Panc1 (cell line): ENCODE measurements around the gene S100A7. TPM values are rescaled to one million over a fixed set of nuclear protein-coding genes. Genes with fewer than 3 reads are reported as not detected.
A peak's percentile ranks its signal among the peaks of the same experiment; 100 is the strongest.

ENCODE experiments used
- ATAC-seq: fragments of 200-7000 bp; cut with Tn5 transposase; 2 replicates; pipeline ENCODE4 v1.9.1; 2020; ENCODE audit warnings: mild to moderate bottlenecking, moderate library complexity
- BruUV-seq: library from RNA; stranded (reverse); fragments of 400-500 nt; replicated peaks from 2 replicates; lab custom pipeline; 2021; lab: Mats Ljungman, UMichigan
- CTCF ChIA-PET: fragments of 300-600 bp; sonication (Branson Sonifier 250); formaldehyde crosslinking; loops from one replicate; lab custom pipeline; 2022; ENCODE audit warnings: antibody characterized with exemption; lab: Charles Lee
- POLR2A ChIA-PET: fragments of 300-600 bp; sonication (Branson Sonifier 250); formaldehyde crosslinking; loops from one replicate; lab custom pipeline; 2022; ENCODE audit warnings: antibody characterized with exemption; lab: Charles Lee
- DNase-seq: peaks from one replicate; pipeline ENCODE4 v3.0.0-alpha.2; 2010; ENCODE audit warnings: low read depth, low spot score
- H3K27ac ChIP-seq: 2 replicates; pipeline ENCODE4 v1.5.1; 2011; ENCODE audit warnings: mild to moderate bottlenecking, low read length, inconsistent platforms
- H3K27me3 ChIP-seq: fragments of 200-500 bp; sonication (Bioruptor generic); 2 replicates; pipeline ENCODE4 v1.6.0; 2014; ENCODE audit warnings: low read length, inconsistent platforms; ENCODE audit not compliant: control insufficient read depth, insufficient read depth
- H3K36me3 ChIP-seq: fragments of 200-500 bp; sonication (Bioruptor generic); 2 replicates; pipeline ENCODE4 v1.5.1; 2014; ENCODE audit warnings: inconsistent platforms, mild to moderate bottlenecking, low read length, moderate library complexity; ENCODE audit not compliant: control insufficient read depth, insufficient read depth
- H3K4me1 ChIP-seq: 2 replicates; pipeline ENCODE4 v1.5.1; 2011; ENCODE audit warnings: inconsistent platforms, mild to moderate bottlenecking, low read length, moderate library complexity; ENCODE audit not compliant: control insufficient read depth, insufficient read depth
- H3K4me3 ChIP-seq, 2 experiments: 2 replicates each; pipeline ENCODE4 v1.5.1; 2011 to 2012; ENCODE audit warnings: low read depth in 2 of 2, low read length in 2 of 2, mild to moderate bottlenecking in 2 of 2, inconsistent platforms in 1 of 2, moderate library complexity in 1 of 2
- H3K9me3 ChIP-seq: fragments of 200-500 bp; sonication (Bioruptor generic); 2 replicates; pipeline ENCODE4 v1.5.1; 2014; ENCODE audit warnings: low read depth, mild to moderate bottlenecking, inconsistent platforms, low read length, moderate library complexity; ENCODE audit not compliant: control insufficient read depth, insufficient read depth
- POLR2AphosphoS5 ChIP-seq: IDR thresholded peaks from 2 replicates; pipeline ENCODE4 v1.6.1; 2012; ENCODE audit warnings: mild to moderate bottlenecking, low read depth, low read length, moderate library complexity
- SIN3A ChIP-seq: IDR thresholded peaks from 2 replicates; pipeline ENCODE4 v1.6.1; 2012; ENCODE audit warnings: low read depth, mild to moderate bottlenecking, low read length, moderate library complexity, borderline replicate concordance; ENCODE audit not compliant: insufficient read depth
- TCF7L2 ChIP-seq: IDR thresholded peaks from 2 replicates; pipeline ENCODE4 v1.6.1; 2011; ENCODE audit warnings: mild to moderate bottlenecking, low read depth, low read length, inconsistent platforms
- in situ Hi-C: cut with HindIII; loops from 2 replicates; pipeline ENCODE4 v1.10.0; 2016; ENCODE audit warnings: low sequenced_read_pairs, low pct_unique_long_range_greater_than_20kb
- intact Hi-C: fragments of 100-400 bp; cut with micrococcal nuclease; formaldehyde crosslinking; loops from one replicate; pipeline ENCODE4 v1.10.0; 2022; ENCODE audit not compliant: unreplicated experiment
- total RNA-seq: library from RNA; stranded (reverse); gene quantifications from one replicate; pipeline ENCODE4 v1.2.1, GENCODE V29; 2021; ENCODE audit not compliant: unreplicated experiment
- TF ChIP-seq, protein P1 (sequence below), 2 experiments: IDR thresholded peaks; 2 replicates each; pipeline ENCODE4 v1.6.1; 2011 to 2012; ENCODE audit warnings: low read depth in 2 of 2, control low read depth in 1 of 2, low read length in 1 of 2, mild to moderate bottlenecking in 1 of 2, moderate library complexity in 1 of 2; ENCODE audit not compliant: insufficient read depth in 1 of 2
- TF ChIP-seq, protein P2 (sequence below): fragments of 450-650 bp; IDR thresholded peaks from 2 replicates; pipeline ENCODE4 v1.5.1; 2017; ENCODE audit warnings: mild to moderate bottlenecking

The S100A7 gene
- total RNA-seq, 1 experiment from 2014 or later: not detected

DNA sequence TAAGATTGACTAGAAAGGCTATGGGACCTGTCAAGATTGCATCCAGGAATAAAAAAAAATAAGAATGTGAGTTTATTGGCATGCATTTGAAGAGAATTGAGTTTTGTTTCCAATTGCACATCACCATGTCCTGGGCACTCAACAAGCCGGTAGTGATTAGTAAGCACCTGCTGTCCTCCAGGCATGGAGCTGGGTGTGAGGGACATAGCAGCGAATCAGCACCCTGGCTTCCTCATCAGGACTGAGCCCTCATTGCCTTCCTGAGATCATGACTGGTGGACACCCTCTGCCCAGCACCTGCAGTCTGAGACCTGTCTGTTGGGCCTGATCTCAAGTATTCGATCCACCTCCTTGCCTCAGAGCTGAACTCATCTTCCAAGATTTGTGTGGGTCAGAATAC, 48.6 kb upstream of the S100A7 start:
- no TSS peak for BruUV-seq
- H3K9me3 ChIP-seq: no peaks in the 10 kb centered on the region
- H3K27ac ChIP-seq: peak overlapping the region; percentile 71
- ATAC-seq: no peak
- no peaks in the 10 kb centered on the region for H3K36me3 ChIP-seq
- intact Hi-C loops (loop anchor here (5.0 kb wide), 1 partner anchor 153 kb away; no protein-coding TSS in a partner anchor), in situ Hi-C loops (no loop called here)
- H3K4me3 ChIP-seq: no peak overlapping the region
- ChIA-PET CTCF (interaction anchor here (0.5 to 1.2 kb wide), 3 partner anchors 24 to 477 kb away, joined by 3 to 8 read pairs (median 4); partner anchors contain the start of gene RAB13), POLR2A (no interaction called here)
- DNase-seq: no peak
- H3K27me3 ChIP-seq: no peaks in the 10 kb centered on the region
- H3K4me1 ChIP-seq: peaks cover 47% of the 10 kb centered on the region
- TF ChIP-seq POLR2AphosphoS5 (no peak), SIN3A (no peak), TCF7L2 (no peak)
- TF ChIP-seq, protein P1, sequence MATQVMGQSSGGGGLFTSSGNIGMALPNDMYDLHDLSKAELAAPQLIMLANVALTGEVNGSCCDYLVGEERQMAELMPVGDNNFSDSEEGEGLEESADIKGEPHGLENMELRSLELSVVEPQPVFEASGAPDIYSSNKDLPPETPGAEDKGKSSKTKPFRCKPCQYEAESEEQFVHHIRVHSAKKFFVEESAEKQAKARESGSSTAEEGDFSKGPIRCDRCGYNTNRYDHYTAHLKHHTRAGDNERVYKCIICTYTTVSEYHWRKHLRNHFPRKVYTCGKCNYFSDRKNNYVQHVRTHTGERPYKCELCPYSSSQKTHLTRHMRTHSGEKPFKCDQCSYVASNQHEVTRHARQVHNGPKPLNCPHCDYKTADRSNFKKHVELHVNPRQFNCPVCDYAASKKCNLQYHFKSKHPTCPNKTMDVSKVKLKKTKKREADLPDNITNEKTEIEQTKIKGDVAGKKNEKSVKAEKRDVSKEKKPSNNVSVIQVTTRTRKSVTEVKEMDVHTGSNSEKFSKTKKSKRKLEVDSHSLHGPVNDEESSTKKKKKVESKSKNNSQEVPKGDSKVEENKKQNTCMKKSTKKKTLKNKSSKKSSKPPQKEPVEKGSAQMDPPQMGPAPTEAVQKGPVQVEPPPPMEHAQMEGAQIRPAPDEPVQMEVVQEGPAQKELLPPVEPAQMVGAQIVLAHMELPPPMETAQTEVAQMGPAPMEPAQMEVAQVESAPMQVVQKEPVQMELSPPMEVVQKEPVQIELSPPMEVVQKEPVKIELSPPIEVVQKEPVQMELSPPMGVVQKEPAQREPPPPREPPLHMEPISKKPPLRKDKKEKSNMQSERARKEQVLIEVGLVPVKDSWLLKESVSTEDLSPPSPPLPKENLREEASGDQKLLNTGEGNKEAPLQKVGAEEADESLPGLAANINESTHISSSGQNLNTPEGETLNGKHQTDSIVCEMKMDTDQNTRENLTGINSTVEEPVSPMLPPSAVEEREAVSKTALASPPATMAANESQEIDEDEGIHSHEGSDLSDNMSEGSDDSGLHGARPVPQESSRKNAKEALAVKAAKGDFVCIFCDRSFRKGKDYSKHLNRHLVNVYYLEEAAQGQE (IDR thresholded peaks at IDR 0.05; ENCODE audit: insufficient read depth in 1 of 2, low read depth in 2 of 2, low read length in 1 of 2): no peak
- TF ChIP-seq, protein P2, sequence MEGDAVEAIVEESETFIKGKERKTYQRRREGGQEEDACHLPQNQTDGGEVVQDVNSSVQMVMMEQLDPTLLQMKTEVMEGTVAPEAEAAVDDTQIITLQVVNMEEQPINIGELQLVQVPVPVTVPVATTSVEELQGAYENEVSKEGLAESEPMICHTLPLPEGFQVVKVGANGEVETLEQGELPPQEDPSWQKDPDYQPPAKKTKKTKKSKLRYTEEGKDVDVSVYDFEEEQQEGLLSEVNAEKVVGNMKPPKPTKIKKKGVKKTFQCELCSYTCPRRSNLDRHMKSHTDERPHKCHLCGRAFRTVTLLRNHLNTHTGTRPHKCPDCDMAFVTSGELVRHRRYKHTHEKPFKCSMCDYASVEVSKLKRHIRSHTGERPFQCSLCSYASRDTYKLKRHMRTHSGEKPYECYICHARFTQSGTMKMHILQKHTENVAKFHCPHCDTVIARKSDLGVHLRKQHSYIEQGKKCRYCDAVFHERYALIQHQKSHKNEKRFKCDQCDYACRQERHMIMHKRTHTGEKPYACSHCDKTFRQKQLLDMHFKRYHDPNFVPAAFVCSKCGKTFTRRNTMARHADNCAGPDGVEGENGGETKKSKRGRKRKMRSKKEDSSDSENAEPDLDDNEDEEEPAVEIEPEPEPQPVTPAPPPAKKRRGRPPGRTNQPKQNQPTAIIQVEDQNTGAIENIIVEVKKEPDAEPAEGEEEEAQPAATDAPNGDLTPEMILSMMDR: no peak

DNA sequence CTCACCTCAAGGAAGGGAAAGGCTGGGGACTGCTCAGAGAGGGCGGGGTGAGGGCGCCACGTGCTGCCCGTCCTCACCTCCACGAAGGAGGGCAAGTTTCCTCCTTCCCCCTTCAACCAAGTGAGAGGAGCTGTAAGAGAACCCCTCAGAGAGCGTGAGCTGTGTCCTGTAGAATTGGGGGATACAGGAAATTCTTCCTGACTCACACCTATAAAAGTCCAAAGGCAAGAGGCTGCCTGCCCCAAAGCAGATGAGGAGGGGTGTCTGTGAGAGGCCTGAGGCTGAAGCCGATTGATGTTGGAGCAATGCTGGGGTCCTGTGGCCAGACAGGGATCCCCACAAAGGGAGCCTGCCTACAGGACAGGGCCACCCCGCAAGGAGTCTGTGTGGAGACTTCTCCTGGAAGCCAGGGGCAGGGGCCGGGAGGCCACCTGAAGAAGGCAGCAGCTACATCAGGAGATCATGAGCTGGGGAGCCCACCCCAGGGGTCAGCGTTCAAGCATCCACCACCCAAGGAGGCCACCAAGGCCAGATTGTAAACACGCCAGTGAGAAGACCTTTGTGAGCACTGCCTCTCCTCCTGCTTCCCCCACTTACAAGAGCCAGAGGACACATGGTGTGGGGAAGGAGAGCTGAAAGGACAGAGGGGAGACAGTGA, 47.6 kb upstream of the S100A7 start:
- Histone ChIP-seq H3K9me3 (no peaks in the 10 kb centered on the region), H3K27ac (peak overlapping the region; percentile 71), H3K4me1 (peaks cover 43% of the 10 kb centered on the region), H3K36me3 (no peaks in the 10 kb centered on the region), H3K27me3 (no peaks in the 10 kb centered on the region), H3K4me3 (no peak overlapping the region)
- no peak for TF ChIP-seq POLR2AphosphoS5
- no peak for TF ChIP-seq SIN3A
- no peak for TF ChIP-seq TCF7L2
- TF ChIP-seq, protein P2: no peak
- TF ChIP-seq, protein P1 (IDR thresholded peaks at IDR 0.05; ENCODE audit: insufficient read depth in 1 of 2, low read depth in 2 of 2, low read length in 1 of 2): no peak
- in situ Hi-C loops (no loop called here), intact Hi-C loops (loop anchor here (5.0 kb wide), 1 partner anchor 154 kb away; no protein-coding TSS in a partner anchor)
- CTCF ChIA-PET: interaction anchor here (0.6 to 1.0 kb wide), 3 partner anchors 10 to 159 kb away, joined by 3 to 5 read pairs (median 3); partner anchors contain the start of gene PGLYRP4
- DNase-seq: no peak
- ATAC-seq: no peak
- BruUV-seq: no TSS peak
- POLR2A ChIA-PET: no interaction called here
